Vagina (tissue), 2 donors: ENCODE measurements around the gene OPTC.

Source experiments
- CTCF ChIP-seq, 3 experiments: fragments of 450-650 bp in 2 of 3; fragments of 200-600 bp in 1 of 3; sonication (generic) in 1 of 3; IDR thresholded peaks; one replicate each; pipeline ENCODE4 v1.5.1; 2017 to 2019; ENCODE audit warnings: antibody characterized with exemption in 3 of 3, mild to moderate bottlenecking in 2 of 3, moderate library complexity in 2 of 3
- POLR2AphosphoS5 ChIP-seq, 2 donors: sonication (generic); formaldehyde crosslinking; IDR thresholded peaks; one replicate each; pipeline ENCODE4 v1.9.0; 2017; ENCODE audit warnings: antibody characterized with exemption in 2 of 2, mild to moderate bottlenecking in 2 of 2, low read depth in 1 of 2; ENCODE audit not compliant: insufficient read depth in 1 of 2

GRCh38 chr1:203521812-203522211 lies 27.9 kb downstream of the OPTC start:
- TF ChIP-seq CTCF (IDR thresholded peaks at IDR 0.05) (no peak), POLR2AphosphoS5 (IDR thresholded peaks at IDR 0.05; ENCODE audit: insufficient read depth in 1 of 2, low read depth in 1 of 2) (no peak)
